PFSK-1 (cell line): Measurements from ENCODE around the gene TSPAN3.

Source experiments
- FOXP2 ChIP-seq: optimal IDR thresholded peaks from 2 replicates; pipeline ENCODE3; 2011; ENCODE audit warnings: borderline replicate concordance, control low read depth, inconsistent platforms; ENCODE audit not compliant: insufficient read depth; ENCODE audit errors: extremely low read length, extremely low read depth
- POLR2AphosphoS5 ChIP-seq: IDR thresholded peaks from 2 replicates; pipeline ENCODE4 v1.6.1; 2012; ENCODE audit warnings: low read depth, mild to moderate bottlenecking, control low read depth, low read length, moderate library complexity
- SIN3A ChIP-seq: IDR thresholded peaks from 2 replicates; pipeline ENCODE4 v1.6.1; 2012; ENCODE audit warnings: mild to moderate bottlenecking, low read length, moderate library complexity, borderline replicate concordance; ENCODE audit not compliant: insufficient read depth
- TAF1 ChIP-seq: IDR thresholded peaks from 2 replicates; pipeline ENCODE4 v1.6.1; 2012; ENCODE audit warnings: low read length, control low read depth, borderline replicate concordance; ENCODE audit not compliant: insufficient read depth
- TF ChIP-seq, protein P1 (sequence below), 2 experiments: IDR thresholded peaks; 2 replicates each; pipeline versions ENCODE4 v1.6.1 to v1.8.0; 2011 to 2012; ENCODE audit warnings: low read depth in 2 of 2, low read length in 2 of 2, control low read depth in 1 of 2, inconsistent platforms in 1 of 2, mild to moderate bottlenecking in 1 of 2, moderate library complexity in 1 of 2; ENCODE audit not compliant: insufficient read depth in 1 of 2

DNA sequence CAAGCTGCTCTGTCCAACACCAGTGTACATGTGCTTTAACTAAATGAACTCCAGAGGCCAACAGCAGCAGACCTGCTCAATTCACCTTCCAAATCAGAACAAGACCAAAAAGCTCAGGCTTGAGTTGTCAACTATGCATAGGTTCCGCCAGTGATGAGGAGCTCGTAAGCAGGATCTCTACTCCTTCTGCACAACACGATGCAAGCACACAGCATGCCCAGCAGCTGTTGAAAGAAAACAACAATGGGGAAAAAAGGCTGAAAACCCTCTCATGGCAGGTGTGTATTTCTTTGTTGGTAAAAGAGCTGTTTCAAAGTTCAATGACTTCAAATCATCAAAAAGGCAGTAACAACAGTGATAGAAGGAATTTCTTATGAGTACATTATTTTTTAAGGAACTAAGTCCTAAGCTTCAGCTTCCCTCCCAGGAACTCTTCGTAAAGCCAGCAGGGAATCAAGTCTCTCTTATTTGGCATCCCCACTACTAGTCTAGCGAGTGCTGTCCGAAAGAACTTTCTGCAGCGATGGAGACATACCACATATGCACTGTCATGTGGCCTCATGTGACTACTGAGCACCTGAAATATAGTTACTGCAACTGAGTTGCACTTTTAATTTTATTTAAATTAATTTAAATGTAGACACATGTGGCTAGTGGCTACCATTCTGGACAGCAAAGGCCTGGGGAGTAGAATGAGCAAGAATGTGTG lies 24.1 kb downstream of the TSPAN3 start:
- TF ChIP-seq, protein P1, sequence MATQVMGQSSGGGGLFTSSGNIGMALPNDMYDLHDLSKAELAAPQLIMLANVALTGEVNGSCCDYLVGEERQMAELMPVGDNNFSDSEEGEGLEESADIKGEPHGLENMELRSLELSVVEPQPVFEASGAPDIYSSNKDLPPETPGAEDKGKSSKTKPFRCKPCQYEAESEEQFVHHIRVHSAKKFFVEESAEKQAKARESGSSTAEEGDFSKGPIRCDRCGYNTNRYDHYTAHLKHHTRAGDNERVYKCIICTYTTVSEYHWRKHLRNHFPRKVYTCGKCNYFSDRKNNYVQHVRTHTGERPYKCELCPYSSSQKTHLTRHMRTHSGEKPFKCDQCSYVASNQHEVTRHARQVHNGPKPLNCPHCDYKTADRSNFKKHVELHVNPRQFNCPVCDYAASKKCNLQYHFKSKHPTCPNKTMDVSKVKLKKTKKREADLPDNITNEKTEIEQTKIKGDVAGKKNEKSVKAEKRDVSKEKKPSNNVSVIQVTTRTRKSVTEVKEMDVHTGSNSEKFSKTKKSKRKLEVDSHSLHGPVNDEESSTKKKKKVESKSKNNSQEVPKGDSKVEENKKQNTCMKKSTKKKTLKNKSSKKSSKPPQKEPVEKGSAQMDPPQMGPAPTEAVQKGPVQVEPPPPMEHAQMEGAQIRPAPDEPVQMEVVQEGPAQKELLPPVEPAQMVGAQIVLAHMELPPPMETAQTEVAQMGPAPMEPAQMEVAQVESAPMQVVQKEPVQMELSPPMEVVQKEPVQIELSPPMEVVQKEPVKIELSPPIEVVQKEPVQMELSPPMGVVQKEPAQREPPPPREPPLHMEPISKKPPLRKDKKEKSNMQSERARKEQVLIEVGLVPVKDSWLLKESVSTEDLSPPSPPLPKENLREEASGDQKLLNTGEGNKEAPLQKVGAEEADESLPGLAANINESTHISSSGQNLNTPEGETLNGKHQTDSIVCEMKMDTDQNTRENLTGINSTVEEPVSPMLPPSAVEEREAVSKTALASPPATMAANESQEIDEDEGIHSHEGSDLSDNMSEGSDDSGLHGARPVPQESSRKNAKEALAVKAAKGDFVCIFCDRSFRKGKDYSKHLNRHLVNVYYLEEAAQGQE (IDR thresholded peaks at IDR 0.05; ENCODE audit: insufficient read depth in 1 of 2, low read depth in 2 of 2, low read length in 2 of 2): no peak
- TF ChIP-seq POLR2AphosphoS5 (no peak), SIN3A (no peak), FOXP2 (no peak), TAF1 (no peak)
